ENCODE results near the gene ZNRF3.

GRCh38 chr22:28874061-28874460 lies 9.3 kb upstream of the ZNRF3 start:
- TF ChIP-seq, protein P1, sequence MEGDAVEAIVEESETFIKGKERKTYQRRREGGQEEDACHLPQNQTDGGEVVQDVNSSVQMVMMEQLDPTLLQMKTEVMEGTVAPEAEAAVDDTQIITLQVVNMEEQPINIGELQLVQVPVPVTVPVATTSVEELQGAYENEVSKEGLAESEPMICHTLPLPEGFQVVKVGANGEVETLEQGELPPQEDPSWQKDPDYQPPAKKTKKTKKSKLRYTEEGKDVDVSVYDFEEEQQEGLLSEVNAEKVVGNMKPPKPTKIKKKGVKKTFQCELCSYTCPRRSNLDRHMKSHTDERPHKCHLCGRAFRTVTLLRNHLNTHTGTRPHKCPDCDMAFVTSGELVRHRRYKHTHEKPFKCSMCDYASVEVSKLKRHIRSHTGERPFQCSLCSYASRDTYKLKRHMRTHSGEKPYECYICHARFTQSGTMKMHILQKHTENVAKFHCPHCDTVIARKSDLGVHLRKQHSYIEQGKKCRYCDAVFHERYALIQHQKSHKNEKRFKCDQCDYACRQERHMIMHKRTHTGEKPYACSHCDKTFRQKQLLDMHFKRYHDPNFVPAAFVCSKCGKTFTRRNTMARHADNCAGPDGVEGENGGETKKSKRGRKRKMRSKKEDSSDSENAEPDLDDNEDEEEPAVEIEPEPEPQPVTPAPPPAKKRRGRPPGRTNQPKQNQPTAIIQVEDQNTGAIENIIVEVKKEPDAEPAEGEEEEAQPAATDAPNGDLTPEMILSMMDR (IDR thresholded peaks at IDR 0.05; ENCODE audit: borderline replicate concordance, extremely low read depth, low read length, poor library complexity, severe bottlenecking), result no peak
- TF ChIP-seq EZH2 (IDR thresholded peaks at IDR 0.05; ENCODE audit: borderline replicate concordance, low read depth, low read length, severe bottlenecking), result no peak
